HG02798 (cell line): Measurements from ENCODE around the gene SLC19A1.

Experiments
- ATAC-seq: cut with Tn5 transposase; IDR thresholded peaks from one replicate; pipeline ENCODE4 v1.9.1; 2021; ENCODE audit warnings: mild to moderate bottlenecking; ENCODE audit not compliant: unreplicated experiment, poor library complexity

Gene SLC19A1

GRCh38 chr21:45497846-45498645, 44.2 kb downstream of the SLC19A1 start:
- ATAC-seq = no peak

- no peak for ATAC-seq
These were observed 45.0 kb downstream of the SLC19A1 start for GRCh38 chr21:45496968-45497845.

GRCh38 chr21:45496151-45496967, 45.9 kb downstream of the SLC19A1 start:
- no peak for ATAC-seq

- no peak for ATAC-seq
These were observed 47.2 kb downstream of the SLC19A1 start for GRCh38 chr21:45494851-45495680.

- ATAC-seq = no peak
These were observed 47.9 kb downstream of the SLC19A1 start for GRCh38 chr21:45494135-45494850.

- ATAC-seq = no peak
These were observed 48.7 kb downstream of the SLC19A1 start for GRCh38 chr21:45493401-45494001.

- ATAC-seq = no peak
These were observed 49.5 kb downstream of the SLC19A1 start for GRCh38 chr21:45492765-45493164.

- ATAC-seq = no peak
These were observed 50.6 kb downstream of the SLC19A1 start for GRCh38 chr21:45491623-45492022.

- ATAC-seq = no peak
These were observed 51.2 kb downstream of the SLC19A1 start for GRCh38 chr21:45491056-45491455.

- ATAC-seq = no peak
These were observed 52.0 kb downstream of the SLC19A1 start for GRCh38 chr21:45490049-45490731.

GRCh38 chr21:45489722-45489982, 52.6 kb downstream of the SLC19A1 start:
- no peak for ATAC-seq

GRCh38 chr21:45488931-45489721, 53.1 kb downstream of the SLC19A1 start:
- ATAC-seq = no peak

- ATAC-seq = no peak
These were observed 54.2 kb downstream of the SLC19A1 start for GRCh38 chr21:45487891-45488600.

- ATAC-seq = no peak
These were observed 55.0 kb downstream of the SLC19A1 start for GRCh38 chr21:45487161-45487806.

GRCh38 chr21:45486443-45487160, 55.6 kb downstream of the SLC19A1 start:
- no peak for ATAC-seq
